GM12865 (cell line): ENCODE measurements around the gene NCOA5.

Experiments
- DNase-seq: peaks from one replicate; pipeline ENCODE4 v3.0.0; 2010; ENCODE audit warnings: low read depth
- H3K4me3 ChIP-seq: 2 replicates; pipeline ENCODE4 v1.5.1; 2011; ENCODE audit warnings: mild to moderate bottlenecking, low read depth, low read length, control low read depth
- CTCF ChIP-seq: IDR thresholded peaks from 2 replicates; pipeline ENCODE4 v1.5.1; 2011; ENCODE audit warnings: low read length, control low read depth, low read depth, inconsistent platforms; ENCODE audit not compliant: insufficient read depth; ENCODE audit errors: missing control alignments

Gene NCOA5

GRCh38 chr20:46132705-46133120, 43.0 kb upstream of the NCOA5 start:
- TF ChIP-seq CTCF, result peak; percentile 92
- peak; percentile 76 for DNase-seq

DNA sequence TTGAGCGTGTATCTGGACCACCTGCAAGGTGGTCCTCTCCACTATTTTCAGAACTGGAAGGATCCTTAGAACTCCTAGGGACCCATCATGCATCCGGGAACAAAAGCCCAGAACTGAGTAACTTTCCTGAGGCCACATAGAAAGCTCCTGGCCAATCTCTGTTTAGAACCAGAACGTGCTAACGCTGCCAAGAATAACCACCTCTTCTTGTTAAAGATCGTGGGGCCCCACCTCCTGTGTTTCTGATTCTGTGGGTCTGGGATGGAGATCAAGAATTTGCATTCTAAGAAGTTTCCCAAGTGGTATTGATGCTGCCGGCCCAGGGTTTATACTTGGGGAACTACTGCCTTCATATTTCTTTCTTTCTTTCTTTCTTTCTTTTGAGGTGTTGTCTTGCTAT, 41.6 kb upstream of the NCOA5 start:
- no peak overlapping the region for H3K4me3 ChIP-seq
- TF ChIP-seq CTCF, result no peak
- no peak for DNase-seq

More at GRCh38 chr20:46132705-46133120, 43.0 kb upstream of the NCOA5 start:
- no peak overlapping the region for H3K4me3 ChIP-seq

GRCh38 chr20:46130534-46130933, 40.8 kb upstream of the NCOA5 start:
- DNase-seq, result peak; percentile 61
- H3K4me3 ChIP-seq, result no peak overlapping the region
- no peak for TF ChIP-seq CTCF

DNA sequence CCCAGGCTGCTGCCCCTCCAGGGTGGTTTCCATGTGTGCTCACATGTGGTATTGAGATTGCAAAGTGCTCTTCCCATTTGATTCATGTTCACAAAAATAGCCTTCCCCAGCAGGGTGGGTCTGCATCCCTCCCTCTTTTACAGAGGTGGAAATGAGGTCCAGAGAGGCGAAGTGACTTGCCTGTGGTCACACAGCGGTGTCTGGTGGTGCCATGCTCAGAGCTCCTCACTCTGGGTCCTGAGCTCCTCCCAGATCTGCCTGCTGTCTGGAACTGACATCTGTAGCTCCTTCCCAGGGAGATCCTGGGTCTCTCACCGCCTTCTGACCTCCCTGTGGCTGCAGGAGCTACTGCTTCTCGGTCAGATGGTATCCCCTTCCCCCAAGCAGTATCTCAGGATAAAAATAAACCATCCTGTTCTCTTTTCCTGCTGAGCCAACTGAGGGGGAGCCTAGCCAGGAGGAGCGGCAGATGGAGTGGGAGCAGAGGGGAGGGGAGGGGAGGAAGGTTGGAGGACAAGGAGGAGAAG, 40.3 kb upstream of the NCOA5 start:
- no peak overlapping the region for H3K4me3 ChIP-seq
- TF ChIP-seq CTCF, result no peak
- peak; percentile 76 for DNase-seq

GRCh38 chr20:46128310-46129151, 38.8 kb upstream of the NCOA5 start:
- H3K4me3 ChIP-seq, result no peak overlapping the region
- peak; percentile 52 for TF ChIP-seq CTCF
- DNase-seq, result no peak

DNA sequence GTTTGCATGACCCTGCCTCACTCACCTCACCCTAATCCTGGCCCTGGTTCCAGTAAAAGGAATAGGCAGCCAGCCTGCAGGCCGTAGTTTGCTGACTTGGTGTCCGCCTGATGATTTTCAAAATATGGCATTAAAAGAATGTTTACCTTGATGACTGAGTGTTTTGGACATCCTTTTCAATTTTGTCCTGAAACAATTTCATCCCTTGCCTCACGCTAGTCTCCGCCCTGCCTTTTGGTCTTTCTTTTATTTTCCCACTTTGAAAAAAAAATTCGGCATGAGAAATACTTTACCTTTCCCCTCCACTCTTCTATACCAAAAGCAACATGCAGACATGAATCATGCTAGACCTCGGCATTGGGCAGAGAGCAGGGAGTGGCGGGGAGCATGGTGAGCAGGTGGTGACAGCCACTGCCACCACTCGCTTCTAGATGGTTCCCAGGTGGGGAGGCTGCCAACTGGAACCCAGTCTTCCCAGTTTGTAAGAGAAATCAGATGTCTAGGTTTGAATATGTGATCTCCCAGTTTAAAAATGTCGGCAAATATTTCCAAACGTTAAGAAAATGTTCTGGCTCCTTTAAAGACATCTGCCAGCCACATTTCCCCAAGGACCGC, 37.7 kb upstream of the NCOA5 start:
- no peak for DNase-seq
- no peak overlapping the region for H3K4me3 ChIP-seq
- TF ChIP-seq CTCF, result no peak
